Endothelial cell of umbilical vein (primary cell): ENCODE measurements around the gene SGF29.

Source experiments
- CTCF ChIP-seq, 2 donors: IDR thresholded peaks; 1 replicate in 1 of 2; 2 replicates in 1 of 2; pipeline ENCODE4 v1.5.1; 2011; ENCODE audit warnings: low read length in 2 of 2, mild to moderate bottlenecking in 2 of 2, moderate library complexity in 2 of 2, control low read depth in 1 of 2, inconsistent platforms in 1 of 2, low read depth in 1 of 2; ENCODE audit not compliant: insufficient read depth in 1 of 2; ENCODE audit errors: extremely low read depth in 1 of 2
- EZH2 ChIP-seq: IDR thresholded peaks from 2 replicates; pipeline ENCODE4 v1.6.1; 2012; ENCODE audit warnings: borderline replicate concordance, low read depth, mild to moderate bottlenecking, moderate library complexity, low read length, inconsistent platforms; ENCODE audit not compliant: severe bottlenecking
- FOS ChIP-seq: IDR thresholded peaks from 2 replicates; pipeline ENCODE4 v1.6.1; 2011; ENCODE audit warnings: mild to moderate bottlenecking, low read length, moderate library complexity, borderline replicate concordance; ENCODE audit not compliant: insufficient read depth
- GATA2 ChIP-seq: IDR thresholded peaks from 2 replicates; pipeline ENCODE4 v1.7.0; 2011; ENCODE audit warnings: low read depth, mild to moderate bottlenecking, moderate library complexity, mixed read lengths, low read length; ENCODE audit not compliant: insufficient read length, insufficient read depth
- JUN ChIP-seq: IDR thresholded peaks from 2 replicates; pipeline ENCODE4 v1.6.1; 2011; ENCODE audit warnings: borderline replicate concordance, low read depth; ENCODE audit not compliant: insufficient read length, insufficient read depth
- MYC ChIP-seq: IDR thresholded peaks from one replicate; pipeline ENCODE4 v1.6.1; 2011; ENCODE audit warnings: mild to moderate bottlenecking, low read depth, low read length
- POLR2A ChIP-seq: IDR thresholded peaks from 2 replicates; pipeline ENCODE4 v1.6.1; 2012; ENCODE audit warnings: low read depth, mild to moderate bottlenecking, control low read depth, low read length
- POLR2AphosphoS5 ChIP-seq: IDR thresholded peaks from 2 replicates; pipeline ENCODE4 v1.6.1; 2012; ENCODE audit warnings: low read depth, mild to moderate bottlenecking, control low read depth, low read length, moderate library complexity; ENCODE audit not compliant: insufficient read depth
- TF ChIP-seq, protein P1 (sequence below): IDR thresholded peaks from 2 replicates; pipeline ENCODE4 v1.6.1; 2011; ENCODE audit not compliant: insufficient read depth, insufficient read length

DNA sequence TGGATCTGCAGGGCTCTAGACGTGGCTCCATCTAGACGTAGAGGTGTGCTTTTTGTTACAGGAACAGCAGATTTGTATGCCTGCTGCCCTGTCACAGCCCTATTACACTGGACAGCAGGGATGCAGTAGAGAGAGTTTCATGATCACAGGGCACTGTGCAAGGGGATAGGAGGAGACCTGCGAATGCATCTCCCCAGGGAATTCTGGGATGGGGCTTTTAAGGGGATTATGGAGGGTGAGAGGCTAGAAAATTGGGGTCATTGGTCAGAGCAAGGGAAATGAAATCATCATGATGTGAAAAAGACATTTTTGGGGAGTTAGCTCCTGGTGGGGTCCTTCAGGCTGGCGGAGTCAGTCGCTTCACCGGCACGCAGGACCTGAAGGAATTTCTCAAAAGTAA, 11.1 kb upstream of the SGF29 start:
- TF ChIP-seq CTCF (IDR thresholded peaks at IDR 0.05; ENCODE audit: extremely low read depth in 1 of 2, insufficient read depth in 1 of 2, low read depth in 1 of 2, low read length in 2 of 2) (no peak), EZH2 (no peak), POLR2A (no peak), JUN (no peak), GATA2 (no peak), POLR2AphosphoS5 (no peak), FOS (no peak), MYC (no peak)
- TF ChIP-seq, protein P1, sequence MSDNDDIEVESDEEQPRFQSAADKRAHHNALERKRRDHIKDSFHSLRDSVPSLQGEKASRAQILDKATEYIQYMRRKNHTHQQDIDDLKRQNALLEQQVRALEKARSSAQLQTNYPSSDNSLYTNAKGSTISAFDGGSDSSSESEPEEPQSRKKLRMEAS: no peak
